Activated naive CD8-positive, alpha-beta T cell (primary cell): ENCODE measurements around the gene DYNLT5.
"Not testable (repeated sequence)": the region's sequence is repeated elsewhere in the genome, so short reads cannot be mapped to it uniquely, and the experiment has no call there.

Experiments
- H3K27ac Mint-ChIP-seq: one replicate; pipeline ENCODE4 v1.8.0; 2021; ENCODE audit warnings: mixed read lengths
- H3K27me3 Mint-ChIP-seq: one replicate; pipeline ENCODE4 v1.8.0; 2021; ENCODE audit warnings: mixed read lengths
- H3K36me3 Mint-ChIP-seq: one replicate; pipeline ENCODE4 v1.8.0; 2021; ENCODE audit warnings: mixed read lengths
- H3K4me1 Mint-ChIP-seq: one replicate; pipeline ENCODE4 v1.8.0; 2021; ENCODE audit warnings: low read depth, mixed read lengths
- H3K4me3 Mint-ChIP-seq: one replicate; pipeline ENCODE4 v1.8.0; 2021; ENCODE audit warnings: mild to moderate bottlenecking, mixed read lengths
- H3K9me3 Mint-ChIP-seq: one replicate; pipeline ENCODE4 v1.8.0; 2021; ENCODE audit warnings: low read depth, mixed read lengths

The DYNLT5 gene

GRCh38 chr1:66733348-66734017, 18.8 kb upstream of the DYNLT5 start:
- H3K27ac Mint-ChIP-seq, result no peak overlapping the region
- no peaks in the 10 kb centered on the region for H3K27me3 Mint-ChIP-seq

GRCh38 chr1:66734531-66734930, 17.7 kb upstream of the DYNLT5 start:
- not testable (repeated sequence) for H3K36me3 Mint-ChIP-seq, H3K4me3 Mint-ChIP-seq, H3K27ac Mint-ChIP-seq, H3K9me3 Mint-ChIP-seq, H3K27me3 Mint-ChIP-seq
- peaks cover 11% of the 10 kb centered on the region for H3K4me1 Mint-ChIP-seq

More at GRCh38 chr1:66733348-66734017, 18.8 kb upstream of the DYNLT5 start:
- peaks cover 16% of the 10 kb centered on the region for H3K4me1 Mint-ChIP-seq
- H3K36me3 Mint-ChIP-seq, result no peaks in the 10 kb centered on the region
- H3K4me3 Mint-ChIP-seq, result no peak overlapping the region
- no peaks in the 10 kb centered on the region for H3K9me3 Mint-ChIP-seq

GRCh38 chr1:66737836-66738235, 14.4 kb upstream of the DYNLT5 start:
- H3K4me3 Mint-ChIP-seq, result no peak overlapping the region
- H3K27ac Mint-ChIP-seq, result no peak overlapping the region
- no peaks in the 10 kb centered on the region for H3K9me3 Mint-ChIP-seq
- H3K4me1 Mint-ChIP-seq, result peaks cover 6% of the 10 kb centered on the region
- H3K27me3 Mint-ChIP-seq, result no peaks in the 10 kb centered on the region
- peaks cover 2% of the 10 kb centered on the region for H3K36me3 Mint-ChIP-seq

GRCh38 chr1:66739401-66740157, 12.7 kb upstream of the DYNLT5 start:
- peaks cover 5% of the 10 kb centered on the region for H3K4me1 Mint-ChIP-seq
- H3K27me3 Mint-ChIP-seq, result no peaks in the 10 kb centered on the region
- no peaks in the 10 kb centered on the region for H3K9me3 Mint-ChIP-seq
- H3K27ac Mint-ChIP-seq, result no peak overlapping the region
- H3K36me3 Mint-ChIP-seq, result peaks cover 2% of the 10 kb centered on the region
- no peak overlapping the region for H3K4me3 Mint-ChIP-seq

- peaks cover 12% of the 10 kb centered on the region for H3K27me3 Mint-ChIP-seq
- H3K36me3 Mint-ChIP-seq, result peaks cover 2% of the 10 kb centered on the region
- no peak overlapping the region for H3K4me3 Mint-ChIP-seq
- no peaks in the 10 kb centered on the region for H3K4me1 Mint-ChIP-seq
- H3K9me3 Mint-ChIP-seq, result no peaks in the 10 kb centered on the region
- H3K27ac Mint-ChIP-seq, result no peak overlapping the region
Measured at GRCh38 chr1:66745451-66745850, 6.8 kb upstream of the DYNLT5 start.

- Mint-ChIP-seq H3K27me3 (peaks cover 21% of the 10 kb centered on the region), H3K27ac (no peak overlapping the region), H3K9me3 (no peaks in the 10 kb centered on the region), H3K36me3 (peaks cover 2% of the 10 kb centered on the region), H3K4me3 (no peak overlapping the region), H3K4me1 (peaks cover 11% of the 10 kb centered on the region)
Measured at GRCh38 chr1:66747501-66747900, 4.8 kb upstream of the DYNLT5 start.

- no peak overlapping the region for H3K27ac Mint-ChIP-seq
- no peaks in the 10 kb centered on the region for H3K36me3 Mint-ChIP-seq
- no peaks in the 10 kb centered on the region for H3K9me3 Mint-ChIP-seq
- peaks cover 30% of the 10 kb centered on the region for H3K27me3 Mint-ChIP-seq
- H3K4me1 Mint-ChIP-seq, result peaks cover 17% of the 10 kb centered on the region
- H3K4me3 Mint-ChIP-seq, result no peak overlapping the region
Measured at GRCh38 chr1:66750577-66750976, 1.7 kb upstream of the DYNLT5 start.

GRCh38 chr1:66751160-66751559, 1.1 kb upstream of the DYNLT5 start:
- Mint-ChIP-seq H3K9me3 (no peaks in the 10 kb centered on the region), H3K4me3 (no peak overlapping the region), H3K27ac (no peak overlapping the region), H3K36me3 (no peaks in the 10 kb centered on the region), H3K4me1 (peaks cover 17% of the 10 kb centered on the region), H3K27me3 (peaks cover 31% of the 10 kb centered on the region)

GRCh38 chr1:66752671-66753371, 562 bp downstream of the DYNLT5 start:
- H3K36me3 Mint-ChIP-seq, result no peaks in the 10 kb centered on the region
- peaks cover 31% of the 10 kb centered on the region for H3K27me3 Mint-ChIP-seq
- no peak overlapping the region for H3K27ac Mint-ChIP-seq
- H3K9me3 Mint-ChIP-seq, result no peaks in the 10 kb centered on the region
- peaks cover 17% of the 10 kb centered on the region for H3K4me1 Mint-ChIP-seq
- H3K4me3 Mint-ChIP-seq, result peak overlapping the region; percentile 27

GRCh38 chr1:66757722-66758240, 5.5 kb downstream of the DYNLT5 start:
- Mint-ChIP-seq H3K27ac (no peak overlapping the region), H3K36me3 (no peaks in the 10 kb centered on the region), H3K4me1 (peaks cover 3% of the 10 kb centered on the region), H3K27me3 (peaks cover 19% of the 10 kb centered on the region), H3K4me3 (no peak overlapping the region), H3K9me3 (no peaks in the 10 kb centered on the region)

GRCh38 chr1:66758241-66758755, 6.0 kb downstream of the DYNLT5 start:
- Mint-ChIP-seq H3K27ac (no peak overlapping the region), H3K9me3 (no peaks in the 10 kb centered on the region), H3K36me3 (no peaks in the 10 kb centered on the region), H3K4me1 (no peaks in the 10 kb centered on the region), H3K27me3 (peaks cover 15% of the 10 kb centered on the region), H3K4me3 (no peak overlapping the region)

- no peaks in the 10 kb centered on the region for H3K36me3 Mint-ChIP-seq
- H3K27me3 Mint-ChIP-seq, result peaks cover 7% of the 10 kb centered on the region
- H3K9me3 Mint-ChIP-seq, result no peaks in the 10 kb centered on the region
- no peaks in the 10 kb centered on the region for H3K4me1 Mint-ChIP-seq
- H3K4me3 Mint-ChIP-seq, result no peak overlapping the region
- H3K27ac Mint-ChIP-seq, result no peak overlapping the region
Measured at GRCh38 chr1:66760506-66760905, 8.2 kb downstream of the DYNLT5 start.

GRCh38 chr1:66761221-66761620, 9.0 kb downstream of the DYNLT5 start:
- Mint-ChIP-seq H3K27me3 (peaks cover 5% of the 10 kb centered on the region), H3K4me3 (no peak overlapping the region), H3K27ac (no peak overlapping the region), H3K36me3 (no peaks in the 10 kb centered on the region), H3K9me3 (no peaks in the 10 kb centered on the region), H3K4me1 (no peaks in the 10 kb centered on the region)

GRCh38 chr1:66764994-66765578, 12.8 kb downstream of the DYNLT5 start:
- Mint-ChIP-seq H3K4me3 (no peak overlapping the region), H3K27me3 (no peaks in the 10 kb centered on the region), H3K4me1 (peaks cover 18% of the 10 kb centered on the region), H3K27ac (no peak overlapping the region), H3K9me3 (no peaks in the 10 kb centered on the region), H3K36me3 (no peaks in the 10 kb centered on the region)
